HCT116 (cell line): ENCODE measurements around the gene HRK. TPM values are rescaled to one million over a fixed set of nuclear protein-coding genes. Genes with fewer than 3 reads are reported as not detected.

Source experiments
- ATAC-seq: fragments of 200-7000 bp; cut with Tn5 transposase; 2 replicates; pipeline ENCODE4 v1.9.1; 2020; ENCODE audit warnings: mild to moderate bottlenecking, moderate library complexity
- BruUV-seq: library from RNA; stranded (reverse); fragments of 400-500 nt; replicated peaks from 2 replicates; lab custom pipeline; 2021; lab: Mats Ljungman, UMichigan
- CTCF ChIA-PET: fragments of 300-600 bp; sonication (Branson Sonifier 250); formaldehyde crosslinking; loops from one replicate; lab custom pipeline; 2021; ENCODE audit warnings: antibody characterized with exemption; lab: Charles Lee
- POLR2A ChIA-PET: fragments of 300-600, 350-600 bp; sonication (Branson Sonifier 250); formaldehyde crosslinking; loops from one replicate; lab custom pipeline; 2021; ENCODE audit warnings: antibody characterized with exemption; lab: Charles Lee
- RAD21 ChIA-PET, 2 experiments: fragments of 300-600 bp; sonication (Branson Sonifier 250); formaldehyde crosslinking; loops; one replicate each; lab custom pipeline; 2023; ENCODE audit warnings: low total read pairs in 2 of 2; ENCODE audit not compliant: uncharacterized antibody in 2 of 2, unreplicated experiment in 2 of 2, low non-redundant PET in 1 of 2; lab: Charles Lee
- DNase-seq: peaks from one replicate; pipeline ENCODE4 v3.0.0-alpha.2; 2010; ENCODE audit warnings: low read depth, low spot score
- H2AFZ ChIP-seq: fragments of 200-600 bp; shearing (Covaris generic), sonication (generic); 2 replicates; pipeline ENCODE4 v1.6.1; 2017; ENCODE audit warnings: low read depth, mixed run types, mixed read lengths, antibody characterized with exemption, low read length; ENCODE audit not compliant: poor library complexity, severe bottlenecking
- H3K27ac ChIP-seq: 2 replicates; pipeline ENCODE4 v1.5.1; 2012; ENCODE audit warnings: low read depth, low read length
- H3K27me3 ChIP-seq: fragments of 200-600 bp; sonication (generic); 2 replicates; pipeline ENCODE4 v1.6.1; 2016; ENCODE audit warnings: mixed run types, low read length, mixed read lengths; ENCODE audit not compliant: insufficient read depth
- H3K36me3 ChIP-seq, 2 experiments: fragments of 200-500 bp in 1 of 2; fragments of 200-600 bp in 1 of 2; sonication (Bioruptor generic) in 1 of 2; sonication (generic) in 1 of 2; 2 replicates each; pipeline versions ENCODE4 v1.5.1 to v1.6.1; 2014 to 2016; ENCODE audit warnings: low read length in 2 of 2, inconsistent platforms in 1 of 2, mixed read lengths in 1 of 2, mixed run types in 1 of 2; ENCODE audit not compliant: insufficient read depth in 2 of 2, control insufficient read depth in 1 of 2
- H3K4me1 ChIP-seq, 2 experiments: fragments of 200-600 bp in 1 of 2; sonication (generic) in 1 of 2; 2 replicates each; pipeline versions ENCODE4 v1.5.1 to v1.6.1; 2012 to 2017; ENCODE audit warnings: low read length in 2 of 2, inconsistent platforms in 1 of 2, mild to moderate bottlenecking in 1 of 2, mixed read lengths in 1 of 2, mixed run types in 1 of 2, moderate library complexity in 1 of 2; ENCODE audit not compliant: insufficient read depth in 2 of 2, control insufficient read depth in 1 of 2
- H3K4me2 ChIP-seq: fragments of 200-600 bp; sonication (generic); 2 replicates; pipeline ENCODE4 v1.6.1; 2017; ENCODE audit warnings: mixed run types, low read length, mixed read lengths
- H3K4me3 ChIP-seq, 2 experiments: fragments of 200-600 bp in 1 of 2; sonication (generic) in 1 of 2; replicated peaks in 1 of 2; 2 replicates each; pipeline ENCODE4 v1.5.1; 2011 to 2016; ENCODE audit warnings: low read length in 2 of 2, control low read depth in 1 of 2, low read depth in 1 of 2, mild to moderate bottlenecking in 1 of 2, mixed read lengths in 1 of 2, mixed run types in 1 of 2
- H3K79me2 ChIP-seq: fragments of 200-600 bp; sonication (generic); 2 replicates; pipeline ENCODE4 v1.6.1; 2017; ENCODE audit warnings: mild to moderate bottlenecking, mixed run types, low read length, moderate library complexity, mixed read lengths; ENCODE audit not compliant: insufficient read depth
- H3K9ac ChIP-seq: fragments of 200-600 bp; sonication (generic); 2 replicates; pipeline ENCODE4 v1.6.1; 2016; ENCODE audit warnings: low read length, mixed read lengths
- H3K9me2 ChIP-seq: fragments of 200-600 bp; sonication (generic), shearing (Covaris generic); 2 replicates; pipeline ENCODE4 v1.6.1; 2017; ENCODE audit warnings: mixed run types, mild to moderate bottlenecking, moderate library complexity; ENCODE audit not compliant: insufficient read depth
- H3K9me3 ChIP-seq, 2 experiments: fragments of 200-500 bp in 1 of 2; fragments of 200-600 bp in 1 of 2; sonication (Bioruptor generic) in 1 of 2; sonication (generic) in 1 of 2; 2 replicates each; pipeline ENCODE4 v1.6.1; 2014 to 2017; ENCODE audit warnings: low read length in 2 of 2, mixed read lengths in 2 of 2, inconsistent platforms in 1 of 2, low read depth in 1 of 2, mild to moderate bottlenecking in 1 of 2, mixed run types in 1 of 2, moderate library complexity in 1 of 2; ENCODE audit not compliant: control insufficient read depth in 1 of 2, insufficient read depth in 1 of 2
- H4K20me1 ChIP-seq: fragments of 200-600 bp; sonication (generic), shearing (Covaris generic); 2 replicates; pipeline ENCODE4 v1.6.1; 2017; ENCODE audit warnings: mixed run types, mild to moderate bottlenecking, moderate library complexity; ENCODE audit not compliant: insufficient read depth
- CBX3 ChIP-seq: IDR thresholded peaks from 2 replicates; pipeline ENCODE4 v1.6.1; 2012; ENCODE audit warnings: low read depth
- CEBPB ChIP-seq: IDR thresholded peaks from 2 replicates; pipeline ENCODE4 v1.6.1; 2012; ENCODE audit warnings: low read depth
- EGR1 ChIP-seq: IDR thresholded peaks from 2 replicates; pipeline ENCODE4 v1.6.1; 2012; ENCODE audit warnings: low read depth
- ELF1 ChIP-seq: IDR thresholded peaks from 2 replicates; pipeline ENCODE4 v1.6.1; 2012; ENCODE audit warnings: low read depth, borderline replicate concordance
- EZH2 ChIP-seq: fragments of 200-600 bp; sonication (generic); IDR thresholded peaks from 2 replicates; pipeline ENCODE4 v1.6.1; 2017; ENCODE audit warnings: antibody characterized with exemption, mixed run types
- EZH2phosphoT487 ChIP-seq: fragments of 200-600 bp; IDR thresholded peaks from 2 replicates; pipeline ENCODE4 v1.6.1; 2018; ENCODE audit warnings: antibody characterized with exemption, borderline replicate concordance
- FOSL1 ChIP-seq: IDR thresholded peaks from 2 replicates; pipeline ENCODE4 v1.6.1; 2012; ENCODE audit warnings: low read depth
- POLR2A ChIP-seq: IDR thresholded peaks from 2 replicates; pipeline ENCODE4 v1.7.0; 2011; ENCODE audit warnings: borderline replicate concordance; ENCODE audit not compliant: insufficient read depth, insufficient read length; ENCODE audit errors: extremely low read depth
- POLR2AphosphoS5 ChIP-seq: IDR thresholded peaks from 2 replicates; pipeline ENCODE4 v1.6.1; 2011; ENCODE audit warnings: mild to moderate bottlenecking, low read depth, low read length, moderate library complexity
- RAD21 ChIP-seq: IDR thresholded peaks from 2 replicates; pipeline ENCODE4 v1.6.1; 2012; ENCODE audit warnings: low read depth, mild to moderate bottlenecking
- REST ChIP-seq: IDR thresholded peaks from 2 replicates; pipeline ENCODE4 v1.6.1; 2012; ENCODE audit warnings: low read depth
- SIN3A ChIP-seq: IDR thresholded peaks from 2 replicates; pipeline ENCODE4 v1.6.1; 2012; ENCODE audit warnings: low read depth
- SP1 ChIP-seq: IDR thresholded peaks from 2 replicates; pipeline ENCODE4 v1.6.1; 2012; ENCODE audit warnings: low read depth
- TCF7L2 ChIP-seq: IDR thresholded peaks from 2 replicates; pipeline ENCODE4 v1.7.0; 2011; ENCODE audit warnings: borderline replicate concordance, inconsistent platforms; ENCODE audit not compliant: insufficient read depth, insufficient read length; ENCODE audit errors: extremely low read depth
- YY1 ChIP-seq: IDR thresholded peaks from 2 replicates; pipeline ENCODE4 v1.6.1; 2011; ENCODE audit warnings: low read length, low read depth, moderate library complexity, mild to moderate bottlenecking; ENCODE audit not compliant: insufficient replicate concordance; ENCODE audit errors: extremely low read depth
- ZFX ChIP-seq: fragments of 450-650 bp; IDR thresholded peaks from 2 replicates; pipeline ENCODE4 v1.6.1; 2017
- ZNF274 ChIP-seq: fragments of 200-500 bp; sonication (Bioruptor generic); IDR thresholded peaks from 2 replicates; pipeline ENCODE4 v1.6.1; 2014; ENCODE audit warnings: mild to moderate bottlenecking, low read depth, low read length, inconsistent platforms
- intact Hi-C: fragments of 100-400 bp; cut with micrococcal nuclease; formaldehyde crosslinking; loops from 2 replicates; pipeline ENCODE4 v1.10.0; 2022
- total RNA-seq: library from RNA; stranded (reverse); gene quantifications from one replicate; pipeline ENCODE4 v1.2.1, GENCODE V29; 2021; ENCODE audit not compliant: unreplicated experiment
- TF ChIP-seq, protein P1 (sequence below): IDR thresholded peaks from 2 replicates; pipeline ENCODE4 v1.6.1; 2012
- TF ChIP-seq, protein P2 (sequence below): IDR thresholded peaks from 2 replicates; pipeline ENCODE4 v1.6.1; 2011; ENCODE audit warnings: mild to moderate bottlenecking, low read length, moderate library complexity; ENCODE audit not compliant: insufficient replicate concordance; ENCODE audit errors: extremely low read depth

The HRK gene
- total RNA-seq, 1 experiment from 2014 or later, result 4.3 TPM

- RAD21 ChIA-PET, result no interaction called here
- TF ChIP-seq, protein P1, sequence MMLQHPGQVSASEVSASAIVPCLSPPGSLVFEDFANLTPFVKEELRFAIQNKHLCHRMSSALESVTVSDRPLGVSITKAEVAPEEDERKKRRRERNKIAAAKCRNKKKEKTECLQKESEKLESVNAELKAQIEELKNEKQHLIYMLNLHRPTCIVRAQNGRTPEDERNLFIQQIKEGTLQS, result no peak
- no peak for TF ChIP-seq YY1
- no peak for TF ChIP-seq EZH2phosphoT487
- TF ChIP-seq SP1, result no peak
- TF ChIP-seq EZH2, result no peak
- no peak for TF ChIP-seq SIN3A
- TF ChIP-seq ZFX, result no peak
- no peak; the same call in 1 of the 2 replicates for TF ChIP-seq POLR2AphosphoS5
- TF ChIP-seq RAD21, result no peak
- TF ChIP-seq TCF7L2, result no peak
- TF ChIP-seq CBX3, result no peak
- no peak for TF ChIP-seq CEBPB
- TF ChIP-seq, protein P2, sequence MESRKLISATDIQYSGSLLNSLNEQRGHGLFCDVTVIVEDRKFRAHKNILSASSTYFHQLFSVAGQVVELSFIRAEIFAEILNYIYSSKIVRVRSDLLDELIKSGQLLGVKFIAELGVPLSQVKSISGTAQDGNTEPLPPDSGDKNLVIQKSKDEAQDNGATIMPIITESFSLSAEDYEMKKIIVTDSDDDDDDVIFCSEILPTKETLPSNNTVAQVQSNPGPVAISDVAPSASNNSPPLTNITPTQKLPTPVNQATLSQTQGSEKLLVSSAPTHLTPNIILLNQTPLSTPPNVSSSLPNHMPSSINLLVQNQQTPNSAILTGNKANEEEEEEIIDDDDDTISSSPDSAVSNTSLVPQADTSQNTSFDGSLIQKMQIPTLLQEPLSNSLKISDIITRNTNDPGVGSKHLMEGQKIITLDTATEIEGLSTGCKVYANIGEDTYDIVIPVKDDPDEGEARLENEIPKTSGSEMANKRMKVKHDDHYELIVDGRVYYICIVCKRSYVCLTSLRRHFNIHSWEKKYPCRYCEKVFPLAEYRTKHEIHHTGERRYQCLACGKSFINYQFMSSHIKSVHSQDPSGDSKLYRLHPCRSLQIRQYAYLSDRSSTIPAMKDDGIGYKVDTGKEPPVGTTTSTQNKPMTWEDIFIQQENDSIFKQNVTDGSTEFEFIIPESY, result no peak
- TF ChIP-seq ZNF274, result no peak
- no peak for TF ChIP-seq REST
- no peak for TF ChIP-seq ELF1
- TF ChIP-seq POLR2A, result no peak
- TF ChIP-seq EGR1, result no peak
- no peak for TF ChIP-seq FOSL1
- TF ChIP-seq, all 23 proteins: peak for 0
- no TSS peak for BruUV-seq
- H3K9ac ChIP-seq, result no peak overlapping the region
- no peaks in the 10 kb centered on the region for H3K9me2 ChIP-seq
- no peaks in the 10 kb centered on the region for H3K27me3 ChIP-seq
- no peak for DNase-seq
- H3K4me1 ChIP-seq, result peaks cover 28 to 41% of the 10 kb centered on the region in 2 experiments
- peak overlapping the region; percentile 67; the same call in 1 of the 2 replicates for H3K27ac ChIP-seq
- no peaks in the 10 kb centered on the region for H4K20me1 ChIP-seq
- intact Hi-C loops, result no loop called here
- no peak overlapping the region for H3K4me3 ChIP-seq
- no peaks in the 10 kb centered on the region for H3K9me3 ChIP-seq
- no peak for ATAC-seq
- H3K4me2 ChIP-seq, result peak overlapping the region; percentile 73
- ChIA-PET POLR2A (interaction anchor here (0.7 kb wide), 1 partner anchor 328 kb away, joined by 3 read pairs; no protein-coding TSS in a partner anchor), CTCF (no interaction called here)
- peaks cover 50% of the 10 kb centered on the region for H3K79me2 ChIP-seq
- no peak overlapping the region for H2AFZ ChIP-seq
- no peaks in the 10 kb centered on the region for H3K36me3 ChIP-seq
Observed at GRCh38 chr12:116915326-116915725, 34.1 kb upstream of the HRK start.
